Thyroid gland (tissue), 4 donors: ENCODE results near the gene TERT. TPM values are rescaled to one million over a fixed set of nuclear protein-coding genes. Genes with fewer than 3 reads are reported as not detected.

Experiments used
- DNase-seq, 2 donors: peaks; one replicate each; pipeline ENCODE4 v3.0.0-alpha.2; 2019
- H3K27ac ChIP-seq, 3 donors: fragments of 200-600 bp; sonication (generic); 1 replicate in 2 of 3; 2 replicates in 1 of 3; pipeline ENCODE4 v1.5.1; 2016 to 2019; ENCODE audit warnings: mild to moderate bottlenecking in 1 of 3, moderate library complexity in 1 of 3
- H3K27me3 ChIP-seq: fragments of 200-600 bp; sonication (generic); one replicate; pipeline ENCODE4 v1.5.1; 2019
- H3K36me3 ChIP-seq, 2 donors: fragments of 200-600 bp; sonication (generic); one replicate each; pipeline ENCODE4 v1.5.1; 2016 to 2019
- H3K4me1 ChIP-seq, 2 donors: fragments of 200-600 bp; sonication (generic); one replicate each; pipeline ENCODE4 v1.5.1; 2017 to 2019
- H3K4me3 ChIP-seq, 3 donors: fragments of 200-600 bp; sonication (generic); replicated peaks in 1 of 3; 1 replicate in 2 of 3; 2 replicates in 1 of 3; pipeline ENCODE4 v1.5.1; 2016; ENCODE audit warnings: mild to moderate bottlenecking in 1 of 3
- H3K9me3 ChIP-seq: fragments of 200-600 bp; sonication (generic); one replicate; pipeline ENCODE4 v1.5.1; 2017
- CTCF ChIP-seq, 6 experiments: fragments of 200-600 bp in 3 of 6; fragments of 450-650 bp in 3 of 6; sonication (generic) in 3 of 6; IDR thresholded peaks; one replicate each; pipeline ENCODE4 v1.5.1; 2016 to 2019; ENCODE audit warnings: antibody characterized with exemption in 6 of 6, mild to moderate bottlenecking in 2 of 6, inconsistent platforms in 1 of 6, moderate library complexity in 1 of 6
- POLR2A ChIP-seq, 2 donors: fragments of 450-650 bp; IDR thresholded peaks; one replicate each; pipeline ENCODE4 v1.6.1; 2017; ENCODE audit warnings: antibody characterized with exemption in 2 of 2, mild to moderate bottlenecking in 2 of 2, moderate library complexity in 1 of 2
- WGBS, 2 donors: methylation state at CpG; one replicate each; pipeline ENCODE4 v1.1.5; 2017; 5-methylcytosine and 5-hydroxymethylcytosine counted together
- intact Hi-C: fragments of 100-400 bp; cut with DNase I; formaldehyde crosslinking; loops from one replicate; pipeline ENCODE4 v1.15.1; 2023
- total RNA-seq, 4 donors: library from RNA; depleted of rRNA; stranded (reverse); fragments of >200 nt; gene quantifications; one replicate each; pipeline ENCODE4 v1.2.3, GENCODE V29; 2016

The TERT gene
- total RNA-seq, 4 donors from 2014 or later: not detected

GRCh38 chr5:1325191-1325741 lies 30.4 kb upstream of the TERT start:
- DNase-seq: no peak
- no peaks in the 10 kb centered on the region for H3K9me3 ChIP-seq
- peaks cover 3 to 17% of the 10 kb centered on the region in 2 donors for H3K4me1 ChIP-seq
- intact Hi-C loops: no loop called here
- no peaks in the 10 kb centered on the region for H3K27me3 ChIP-seq
- 91 to 94% methylated on average over 7 to 14 of the region's 17 CpGs for WGBS, 2 donors
- no peak overlapping the region for H3K27ac ChIP-seq
- H3K4me3 ChIP-seq: no peak overlapping the region
- TF ChIP-seq CTCF (IDR thresholded peaks at IDR 0.05) (no peak), POLR2A (IDR thresholded peaks at IDR 0.05) (no peak)
- peaks cover 45 to 65% of the 10 kb centered on the region in 2 donors for H3K36me3 ChIP-seq

- 95 to 98% methylated on average over 17 of the region's 17 CpGs for WGBS, 2 donors
- H3K36me3 ChIP-seq: peaks cover 45 to 65% of the 10 kb centered on the region in 2 donors
- no peak overlapping the region for H3K4me3 ChIP-seq
Measured at GRCh38 chr5:1324719-1325190, 29.9 kb upstream of the TERT start.

GRCh38 chr5:1324301-1324700 lies 29.4 kb upstream of the TERT start:
- peaks cover 50 to 69% of the 10 kb centered on the region in 2 donors for H3K36me3 ChIP-seq
- intact Hi-C loops: no loop called here
- WGBS, 2 donors: 96 to 98% methylated on average over 15 of the region's 15 CpGs
- no peaks in the 10 kb centered on the region for H3K9me3 ChIP-seq
- no peak overlapping the region for H3K27ac ChIP-seq
- DNase-seq: no peak
- H3K4me3 ChIP-seq: no peak overlapping the region
- H3K4me1 ChIP-seq: peaks cover 3 to 17% of the 10 kb centered on the region in 2 donors
- no peak for TF ChIP-seq POLR2A (IDR thresholded peaks at IDR 0.05)
- no peak for TF ChIP-seq CTCF (IDR thresholded peaks at IDR 0.05)
- H3K27me3 ChIP-seq: no peaks in the 10 kb centered on the region

More at GRCh38 chr5:1324719-1325190, 29.9 kb upstream of the TERT start:
- H3K27me3 ChIP-seq: no peaks in the 10 kb centered on the region
- no peak overlapping the region for H3K27ac ChIP-seq
- H3K9me3 ChIP-seq: no peaks in the 10 kb centered on the region
- no peak for DNase-seq
- intact Hi-C loops: no loop called here
- H3K4me1 ChIP-seq: peaks cover 3 to 17% of the 10 kb centered on the region in 2 donors
- TF ChIP-seq CTCF (IDR thresholded peaks at IDR 0.05) (no peak), POLR2A (IDR thresholded peaks at IDR 0.05) (no peak)

- Histone ChIP-seq H3K4me1 (peaks cover 3 to 15% of the 10 kb centered on the region in 2 donors), H3K4me3 (no peak overlapping the region), H3K27me3 (no peaks in the 10 kb centered on the region), H3K27ac (no peak overlapping the region), H3K9me3 (no peaks in the 10 kb centered on the region), H3K36me3 (peaks cover 55 to 69% of the 10 kb centered on the region in 2 donors)
- no peak for DNase-seq
- 90 to 99% methylated on average over 11 to 13 of the region's 13 CpGs for WGBS, 2 donors
- intact Hi-C loops: no loop called here
- TF ChIP-seq CTCF (IDR thresholded peaks at IDR 0.05) (no peak), POLR2A (IDR thresholded peaks at IDR 0.05) (no peak)
Measured at GRCh38 chr5:1323803-1324173, 28.9 kb upstream of the TERT start.

- no peak overlapping the region for H3K27ac ChIP-seq
- DNase-seq: no peak
- peaks cover 61 to 75% of the 10 kb centered on the region in 2 donors for H3K36me3 ChIP-seq
- no peaks in the 10 kb centered on the region for H3K27me3 ChIP-seq
- no peak for TF ChIP-seq CTCF (IDR thresholded peaks at IDR 0.05)
- no peak for TF ChIP-seq POLR2A (IDR thresholded peaks at IDR 0.05)
- no peaks in the 10 kb centered on the region for H3K9me3 ChIP-seq
- no peak overlapping the region for H3K4me3 ChIP-seq
- intact Hi-C loops: no loop called here
- H3K4me1 ChIP-seq: peaks cover 3 to 9% of the 10 kb centered on the region in 2 donors
- 89 to 90% methylated on average over 14 to 24 of the region's 24 CpGs for WGBS, 2 donors
Measured at GRCh38 chr5:1322955-1323802, 28.3 kb upstream of the TERT start.
